ENCODE results near the gene LZTFL1.

LZTFL1 gene

DNA sequence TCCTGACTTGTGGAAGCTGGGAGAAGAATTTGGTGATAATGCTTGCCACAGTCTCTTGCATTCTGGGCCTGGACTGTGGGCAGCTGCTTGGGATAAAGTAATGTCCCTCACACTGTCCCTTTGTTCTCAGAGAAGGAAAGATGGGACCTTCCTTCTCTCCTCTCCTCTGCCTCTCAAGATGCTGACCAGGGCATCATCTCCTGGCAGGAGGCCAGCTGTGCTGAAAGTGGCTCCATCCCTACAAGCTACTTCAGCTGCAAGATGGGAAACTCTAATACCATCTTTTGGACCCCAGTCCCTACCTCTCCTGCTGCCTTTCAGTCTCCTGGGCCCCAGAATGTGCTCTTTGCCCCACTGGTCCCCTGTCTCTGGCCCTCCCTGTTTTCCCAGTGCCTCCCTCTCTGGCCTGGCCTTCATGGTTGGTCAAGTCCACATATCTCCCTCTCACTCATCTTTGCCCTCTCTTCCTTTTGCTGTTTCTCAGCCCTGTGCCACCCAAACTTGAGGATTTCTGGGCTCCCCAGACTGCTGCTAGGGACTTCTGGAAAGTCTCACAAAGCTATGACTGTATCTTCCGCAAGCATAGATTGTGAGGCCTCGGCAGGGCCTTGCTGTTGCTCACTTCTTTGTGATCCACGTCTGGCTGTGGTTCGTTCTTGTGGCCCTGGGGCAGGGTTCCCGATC is 38.5 kb downstream of the LZTFL1 start:
- Histone ChIP-seq H3K9me3 (replicated peaks; ENCODE audit: low read length) (no peaks in the 10 kb centered on the region), H3K4me3 (ENCODE audit: low read length) (no peak overlapping the region), H3K36me3 (ENCODE audit: insufficient read depth, low read length) (no peaks in the 10 kb centered on the region), H3K4me2 (ENCODE audit: low read length) (no peak overlapping the region), H3K9ac (ENCODE audit: low read depth, low read length) (no peak overlapping the region), H3K4me1 (ENCODE audit: control insufficient read depth, insufficient read depth, low read length) (no peaks in the 10 kb centered on the region), H3K27me3 (ENCODE audit: control insufficient read depth, insufficient read depth, low read length) (peaks cover 34% of the 10 kb centered on the region)

DNA sequence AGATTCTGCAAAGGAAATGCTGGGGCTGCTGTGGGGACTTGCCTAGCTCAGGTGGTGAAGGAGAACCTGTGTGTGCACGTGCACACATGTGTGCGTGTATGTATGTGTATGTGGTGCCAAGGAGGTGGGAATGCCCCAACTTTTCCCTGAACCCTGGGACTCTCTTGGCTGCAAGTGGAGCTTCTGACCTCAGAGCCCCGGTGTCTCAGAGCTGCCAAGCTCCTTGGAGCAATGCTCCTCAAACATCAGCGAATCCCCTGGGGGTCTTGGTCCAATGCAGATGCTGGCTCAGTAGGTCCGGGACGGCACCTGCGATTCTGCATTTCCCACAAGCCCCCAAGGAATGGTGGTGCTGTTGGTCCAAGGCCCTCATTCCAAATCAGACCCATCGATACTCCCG is 39.8 kb downstream of the LZTFL1 start:
- H3K4me2 ChIP-seq (ENCODE audit: low read length) = no peak overlapping the region
- no peak overlapping the region for H3K9ac ChIP-seq (ENCODE audit: low read depth, low read length)
- no peak overlapping the region for H3K4me3 ChIP-seq (ENCODE audit: low read length)
- no peaks in the 10 kb centered on the region for H3K36me3 ChIP-seq (ENCODE audit: insufficient read depth, low read length)
- H3K4me1 ChIP-seq (ENCODE audit: control insufficient read depth, insufficient read depth, low read length) = no peaks in the 10 kb centered on the region
- H3K27me3 ChIP-seq (ENCODE audit: control insufficient read depth, insufficient read depth, low read length) = peaks cover 44% of the 10 kb centered on the region
- H3K9me3 ChIP-seq (replicated peaks; ENCODE audit: low read length) = no peaks in the 10 kb centered on the region

DNA sequence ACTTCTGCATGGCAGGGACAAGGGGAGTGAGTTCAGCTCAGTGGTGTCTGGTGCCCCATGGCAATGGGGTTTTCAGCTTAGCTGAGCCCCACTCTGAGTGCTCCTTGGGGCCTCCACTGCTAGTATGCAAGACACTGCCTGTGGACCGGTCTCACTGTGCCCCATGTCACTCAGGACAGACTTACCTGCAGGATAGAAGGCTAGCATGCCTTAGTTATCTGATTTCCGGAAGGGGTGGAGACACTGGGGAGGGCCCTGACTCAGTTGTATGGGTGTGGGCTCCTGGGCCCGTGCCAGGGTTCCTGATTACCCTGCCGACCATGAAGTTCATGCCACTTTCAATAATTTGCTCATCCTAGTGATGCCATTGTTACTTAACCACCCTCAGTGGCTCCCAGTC is 41.3 kb downstream of the LZTFL1 start:
- H3K9me3 ChIP-seq (replicated peaks; ENCODE audit: low read length) = no peaks in the 10 kb centered on the region
- H3K27me3 ChIP-seq (ENCODE audit: control insufficient read depth, insufficient read depth, low read length) = peaks cover 59% of the 10 kb centered on the region
- no peak overlapping the region for H3K4me2 ChIP-seq (ENCODE audit: low read length)
- H3K4me3 ChIP-seq (ENCODE audit: low read length) = no peak overlapping the region
- no peak overlapping the region for H3K9ac ChIP-seq (ENCODE audit: low read depth, low read length)
- no peaks in the 10 kb centered on the region for H3K36me3 ChIP-seq (ENCODE audit: insufficient read depth, low read length)
- H3K4me1 ChIP-seq (ENCODE audit: control insufficient read depth, insufficient read depth, low read length) = peaks cover 9% of the 10 kb centered on the region

DNA sequence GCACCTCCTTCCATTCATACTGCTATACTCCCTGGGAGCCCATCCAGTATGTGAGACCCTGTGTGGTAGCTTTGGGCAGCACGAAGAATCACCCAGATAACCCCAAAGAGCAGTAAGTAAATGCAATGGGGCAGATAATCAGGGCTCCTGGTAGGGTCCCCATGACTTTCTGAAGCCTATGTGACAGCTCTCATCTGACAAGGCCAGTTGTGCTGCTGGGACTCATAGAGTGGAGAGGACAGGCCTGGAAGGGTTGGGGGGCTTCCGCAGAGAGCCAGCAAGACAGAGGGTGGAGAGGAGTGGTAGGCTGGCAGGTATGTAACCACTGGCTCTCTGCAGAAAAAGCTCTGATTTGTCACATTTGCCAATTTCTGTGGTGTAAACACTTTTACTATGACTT is 42.3 kb downstream of the LZTFL1 start:
- Histone ChIP-seq H3K27me3 (ENCODE audit: control insufficient read depth, insufficient read depth, low read length) (peaks cover 66% of the 10 kb centered on the region), H3K4me3 (ENCODE audit: low read length) (no peak overlapping the region), H3K9me3 (replicated peaks; ENCODE audit: low read length) (no peaks in the 10 kb centered on the region), H3K9ac (ENCODE audit: low read depth, low read length) (no peak overlapping the region), H3K4me2 (ENCODE audit: low read length) (no peak overlapping the region), H3K36me3 (ENCODE audit: insufficient read depth, low read length) (no peaks in the 10 kb centered on the region), H3K4me1 (ENCODE audit: control insufficient read depth, insufficient read depth, low read length) (peaks cover 9% of the 10 kb centered on the region)

DNA sequence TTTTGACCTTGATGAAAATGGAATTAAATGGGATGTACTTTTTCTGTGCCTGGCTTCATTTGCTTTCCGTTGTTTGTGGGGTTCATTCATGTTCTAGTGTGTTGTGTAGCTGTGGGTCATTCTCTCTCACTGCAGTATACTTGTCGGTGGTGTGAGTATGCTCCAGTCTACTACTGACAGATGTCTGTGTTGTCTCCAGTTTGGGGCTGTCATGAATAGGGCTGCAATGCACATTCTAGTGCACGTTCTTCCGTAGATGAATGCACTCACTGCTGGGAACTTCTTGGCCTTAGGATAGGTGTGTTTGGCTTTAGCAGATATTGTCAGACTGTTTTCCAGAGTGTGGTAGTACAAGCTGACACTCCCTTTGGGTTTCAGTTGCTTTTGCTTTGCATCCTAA is 43.9 kb downstream of the LZTFL1 start:
- Histone ChIP-seq H3K9ac (ENCODE audit: low read depth, low read length) (no peak overlapping the region), H3K27me3 (ENCODE audit: control insufficient read depth, insufficient read depth, low read length) (peaks cover 80% of the 10 kb centered on the region)

DNA sequence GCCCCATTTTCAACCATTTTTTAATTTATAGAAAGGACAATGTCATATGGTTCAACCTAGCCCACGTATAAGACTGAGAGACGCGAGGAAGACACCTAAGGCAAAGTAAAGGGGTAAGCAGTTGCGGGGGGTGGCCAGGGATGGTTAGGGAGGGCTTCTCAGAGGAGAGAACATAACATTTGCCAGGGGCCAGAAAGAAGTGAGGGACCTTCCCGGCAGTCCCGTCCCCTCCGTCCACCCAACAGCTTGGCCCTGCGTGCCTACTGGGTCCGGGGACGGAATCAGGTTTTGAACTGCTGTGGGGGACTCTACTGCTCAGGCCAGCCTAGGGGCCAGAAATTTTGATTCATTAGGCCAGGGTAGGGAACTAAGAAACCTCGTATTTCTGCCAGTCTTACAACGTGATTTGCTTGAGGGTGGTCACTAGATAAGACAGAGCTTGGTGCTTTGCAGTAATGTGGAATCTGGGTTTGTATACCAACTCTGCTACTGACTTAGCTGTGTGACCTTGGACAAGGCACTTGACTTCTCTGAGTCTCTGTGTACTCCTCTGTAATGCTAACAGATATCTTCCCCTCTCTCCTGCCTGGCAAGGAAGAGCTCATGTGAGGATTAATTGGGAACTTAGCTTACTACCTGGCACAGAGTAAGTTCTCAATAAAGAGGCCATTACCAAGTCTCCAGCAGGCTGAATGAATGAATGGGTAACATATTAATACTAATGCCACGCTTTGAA is 44.8 kb downstream of the LZTFL1 start:
- Histone ChIP-seq H3K27me3 (ENCODE audit: control insufficient read depth, insufficient read depth, low read length) (peaks cover 88% of the 10 kb centered on the region), H3K4me3 (ENCODE audit: low read length) (peak overlapping the region; percentile 65), H3K4me1 (ENCODE audit: control insufficient read depth, insufficient read depth, low read length) (peaks cover 9% of the 10 kb centered on the region), H3K36me3 (ENCODE audit: insufficient read depth, low read length) (no peaks in the 10 kb centered on the region), H3K9ac (ENCODE audit: low read depth, low read length) (no peak overlapping the region), H3K4me2 (ENCODE audit: low read length) (peak overlapping the region; percentile 81), H3K9me3 (replicated peaks; ENCODE audit: low read length) (no peaks in the 10 kb centered on the region)

More for the DNA sequence above, 43.9 kb downstream of the LZTFL1 start:
- Histone ChIP-seq H3K9me3 (replicated peaks; ENCODE audit: low read length) (no peaks in the 10 kb centered on the region), H3K4me2 (ENCODE audit: low read length) (no peak overlapping the region), H3K4me1 (ENCODE audit: control insufficient read depth, insufficient read depth, low read length) (peaks cover 9% of the 10 kb centered on the region), H3K4me3 (ENCODE audit: low read length) (no peak overlapping the region), H3K36me3 (ENCODE audit: insufficient read depth, low read length) (no peaks in the 10 kb centered on the region)

DNA sequence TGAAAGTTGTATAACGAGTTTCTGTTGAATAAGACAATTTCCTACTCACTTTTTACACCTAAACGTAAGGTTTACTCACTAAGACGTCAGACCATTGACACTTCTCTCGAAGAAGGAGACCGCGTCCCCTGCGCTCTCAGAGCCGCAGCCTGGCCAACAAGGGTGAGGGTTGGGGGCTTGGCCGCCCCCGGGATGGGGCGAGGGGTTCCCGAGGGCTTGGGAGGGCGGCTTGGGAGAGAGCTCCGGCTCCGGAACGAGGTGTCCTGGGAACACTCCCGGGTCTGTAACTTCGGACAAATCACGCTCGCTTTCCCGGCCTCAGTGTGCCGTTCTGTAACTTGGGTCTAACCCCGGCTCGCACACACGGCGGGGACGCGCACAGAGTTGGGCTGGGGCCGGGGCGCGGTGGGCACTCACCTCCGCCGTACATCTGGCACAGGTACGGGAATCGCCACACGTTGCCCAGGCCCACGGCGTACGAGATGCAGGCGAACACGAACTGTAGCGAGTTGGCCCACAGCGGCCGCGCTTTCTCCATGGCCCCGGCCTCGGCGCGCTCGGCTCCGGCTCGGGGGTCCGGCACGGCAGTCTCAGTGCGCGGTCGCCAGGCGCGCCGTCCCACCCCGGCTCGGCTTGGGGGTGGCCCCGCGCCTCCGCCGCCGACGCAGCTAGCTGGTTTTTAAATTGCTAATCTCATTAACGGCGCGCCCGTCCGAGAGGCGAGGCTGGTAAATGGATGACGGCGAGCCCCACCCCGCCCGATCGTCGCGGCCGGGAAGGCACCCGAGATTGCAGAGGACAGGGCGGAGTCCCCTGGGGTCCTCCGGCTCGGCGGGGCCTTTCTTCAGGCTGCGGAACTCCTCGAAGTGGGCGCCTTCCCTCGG is 45.8 kb downstream of the LZTFL1 start, which contains the start of gene SLC6A20:
Gene SLC6A20 (minus strand): TSS at position 655 of the 884 bp plus-strand sequence. CDS start 117 bp downstream, at position 538.
- Histone ChIP-seq H3K36me3 (ENCODE audit: insufficient read depth, low read length) (no peaks in the 10 kb centered on the region), H3K9ac (ENCODE audit: low read depth, low read length) (no peak within 1 kb of the TSS), H3K4me1 (ENCODE audit: control insufficient read depth, insufficient read depth, low read length) (peaks cover 9% of the 10 kb centered on the region), H3K4me3 (ENCODE audit: low read length) (peak within 1 kb of the TSS; percentile 65), H3K4me2 (ENCODE audit: low read length) (peak within 1 kb of the TSS; percentile 81), H3K27me3 (ENCODE audit: control insufficient read depth, insufficient read depth, low read length) (peaks cover 92% of the 10 kb centered on the region), H3K9me3 (replicated peaks; ENCODE audit: low read length) (no peaks in the 10 kb centered on the region)

DNA sequence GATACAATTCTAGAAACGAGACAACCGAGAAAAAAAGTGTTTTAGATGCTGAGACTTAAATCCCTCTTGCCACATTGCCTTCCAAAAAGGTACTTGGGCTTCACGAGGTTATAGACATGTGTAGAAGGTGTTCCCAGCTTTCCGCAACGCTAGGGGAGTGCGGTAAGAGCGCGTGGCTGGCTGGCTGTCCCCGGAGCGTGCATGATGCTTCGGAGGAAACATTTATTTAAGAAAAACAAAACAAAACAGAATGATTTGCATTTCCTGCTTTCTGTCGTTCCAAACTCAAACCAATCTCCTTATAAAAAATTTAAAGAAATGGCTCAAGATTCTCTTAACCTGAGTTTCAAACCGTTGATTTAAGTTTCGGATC is 46.4 kb downstream of the LZTFL1 start:
- peaks cover 9% of the 10 kb centered on the region for H3K4me1 ChIP-seq (ENCODE audit: control insufficient read depth, insufficient read depth, low read length)
- no peaks in the 10 kb centered on the region for H3K36me3 ChIP-seq (ENCODE audit: insufficient read depth, low read length)
- H3K9me3 ChIP-seq (replicated peaks; ENCODE audit: low read length) = no peaks in the 10 kb centered on the region
- no peak overlapping the region for H3K9ac ChIP-seq (ENCODE audit: low read depth, low read length)
- H3K4me2 ChIP-seq (ENCODE audit: low read length) = no peak overlapping the region
- peaks cover 93% of the 10 kb centered on the region for H3K27me3 ChIP-seq (ENCODE audit: control insufficient read depth, insufficient read depth, low read length)
- H3K4me3 ChIP-seq (ENCODE audit: low read length) = no peak overlapping the region

GRCh38 chr3:45794660-45795059 is 47.3 kb downstream of the LZTFL1 start:
- H3K27me3 ChIP-seq (ENCODE audit: control insufficient read depth, insufficient read depth, low read length) = peaks cover 91% of the 10 kb centered on the region
- no peaks in the 10 kb centered on the region for H3K9me3 ChIP-seq (replicated peaks; ENCODE audit: low read length)
- H3K36me3 ChIP-seq (ENCODE audit: insufficient read depth, low read length) = no peaks in the 10 kb centered on the region
- peaks cover 9% of the 10 kb centered on the region for H3K4me1 ChIP-seq (ENCODE audit: control insufficient read depth, insufficient read depth, low read length)
- no peak overlapping the region for H3K4me2 ChIP-seq (ENCODE audit: low read length)
- H3K9ac ChIP-seq (ENCODE audit: low read depth, low read length) = no peak overlapping the region
- no peak overlapping the region for H3K4me3 ChIP-seq (ENCODE audit: low read length)

DNA sequence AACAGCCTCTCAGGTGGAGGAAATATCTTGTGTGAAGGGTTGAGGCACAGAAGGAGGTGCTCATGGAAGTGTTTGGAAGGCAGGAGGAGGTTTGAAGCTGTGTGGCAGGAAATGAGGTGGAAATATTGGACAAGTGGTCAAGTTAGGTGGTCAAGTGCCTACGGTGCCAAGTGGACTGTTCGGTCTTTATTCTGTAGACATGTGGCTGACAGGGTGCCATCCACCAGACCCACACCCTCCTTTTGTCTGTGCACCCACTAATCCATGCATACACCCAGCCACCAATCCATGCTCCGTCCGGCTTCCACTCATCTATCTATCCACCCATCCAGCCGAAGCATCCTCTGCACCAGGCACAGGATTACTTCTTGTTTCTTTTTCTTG is 47.8 kb downstream of the LZTFL1 start:
- Histone ChIP-seq H3K4me1 (ENCODE audit: control insufficient read depth, insufficient read depth, low read length) (peaks cover 9% of the 10 kb centered on the region), H3K4me2 (ENCODE audit: low read length) (no peak overlapping the region), H3K9me3 (replicated peaks; ENCODE audit: low read length) (no peaks in the 10 kb centered on the region), H3K36me3 (ENCODE audit: insufficient read depth, low read length) (no peaks in the 10 kb centered on the region), H3K4me3 (ENCODE audit: low read length) (no peak overlapping the region), H3K27me3 (ENCODE audit: control insufficient read depth, insufficient read depth, low read length) (peaks cover 86% of the 10 kb centered on the region), H3K9ac (ENCODE audit: low read depth, low read length) (no peak overlapping the region)

- no peak overlapping the region for H3K9ac ChIP-seq (ENCODE audit: low read depth, low read length)
- H3K9me3 ChIP-seq (replicated peaks; ENCODE audit: low read length) = no peaks in the 10 kb centered on the region
- H3K4me3 ChIP-seq (ENCODE audit: low read length) = no peak overlapping the region
- no peak overlapping the region for H3K4me2 ChIP-seq (ENCODE audit: low read length)
- H3K27me3 ChIP-seq (ENCODE audit: control insufficient read depth, insufficient read depth, low read length) = peaks cover 81% of the 10 kb centered on the region
- H3K4me1 ChIP-seq (ENCODE audit: control insufficient read depth, insufficient read depth, low read length) = peaks cover 9% of the 10 kb centered on the region
- no peaks in the 10 kb centered on the region for H3K36me3 ChIP-seq (ENCODE audit: insufficient read depth, low read length)
These were observed 48.3 kb downstream of the LZTFL1 start for GRCh38 chr3:45793482-45794176.

Data from skeletal muscle satellite cell (primary cell).